Muscle of leg (tissue), 11 donors: ENCODE measurements around the gene FYN. TPM values are rescaled to one million over a fixed set of nuclear protein-coding genes. Genes with fewer than 3 reads are reported as not detected.
"Not testable (repeated sequence)": the region's sequence is repeated elsewhere in the genome, so short reads cannot be mapped to it uniquely, and the experiment has no call there.

ENCODE experiments used
- DNase-seq: peaks from one replicate; pipeline ENCODE4 v3.0.0; 2013
- H3K27ac ChIP-seq: one replicate; pipeline ENCODE4 v1.5.1; 2013; ENCODE audit warnings: mild to moderate bottlenecking, low read length, control low read depth
- H3K27me3 ChIP-seq: one replicate; pipeline ENCODE4 v1.6.1; 2013; ENCODE audit warnings: low read length; ENCODE audit not compliant: control insufficient read depth, insufficient read depth
- H3K36me3 ChIP-seq: one replicate; pipeline ENCODE4 v1.6.1; 2013; ENCODE audit warnings: low read length; ENCODE audit not compliant: control insufficient read depth, insufficient read depth
- H3K4me1 ChIP-seq: one replicate; pipeline ENCODE4 v1.6.1; 2013; ENCODE audit warnings: low read length; ENCODE audit not compliant: control insufficient read depth, insufficient read depth
- H3K4me3 ChIP-seq: one replicate; pipeline ENCODE4 v1.5.1; 2013; ENCODE audit warnings: low read length, control low read depth
- H3K9me3 ChIP-seq: replicated peaks from 2 replicates; pipeline ENCODE4 v1.6.1; 2013; ENCODE audit warnings: low read depth, low read length; ENCODE audit not compliant: control insufficient read depth
- WGBS: methylation state at CpG from one replicate; pipeline ENCODE4 v1.1.5; 2013; ENCODE audit warnings: missing lambda C conversion rate; ENCODE audit not compliant: insufficient coverage; 5-methylcytosine and 5-hydroxymethylcytosine counted together
- polyA plus RNA-seq, 8 donors: library from polyadenylated mRNA; unstranded; fragments of 120-200 nt; gene quantifications; one replicate each; pipeline versions ENCODE4 v1.2.1 to v1.2.3, GENCODE V29; 2013; ENCODE audit warnings: inconsistent platforms in 1 of 8, low replicate concordance in 1 of 8; ENCODE audit not compliant: insufficient read length in 8 of 8, insufficient read depth in 1 of 8
- total RNA-seq: library from RNA; stranded (reverse); fragments of 120-200 nt; gene quantifications from one replicate; pipeline ENCODE4 v1.2.4, GENCODE V29; 2013

The FYN gene
- total and polyA plus RNA-seq, 9 donors, result 97.1 to 181 (median 152) TPM

DNA sequence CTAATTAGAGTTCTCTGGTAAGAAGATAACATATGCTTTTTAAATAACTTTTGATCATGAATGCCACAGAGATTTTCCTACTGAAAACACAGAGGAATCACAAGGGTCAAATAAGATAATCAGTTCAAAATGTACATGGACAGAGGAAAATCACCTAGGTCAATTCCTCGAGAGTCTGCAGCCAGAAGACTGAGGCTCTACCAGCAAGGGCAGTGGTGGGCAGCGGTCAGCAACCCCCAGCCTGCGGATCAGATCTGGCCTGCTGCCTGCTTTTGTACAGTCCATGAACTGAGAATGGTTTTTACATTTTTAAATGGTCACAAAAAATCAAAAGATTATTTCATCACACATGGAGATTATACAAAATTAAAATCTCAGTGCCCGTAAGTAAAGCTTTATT, 79.0 kb downstream of the FYN start:
- H3K4me1 ChIP-seq, result peaks cover 20% of the 10 kb centered on the region
- H3K27me3 ChIP-seq, result no peaks in the 10 kb centered on the region
- H3K4me3 ChIP-seq, result no peak overlapping the region
- DNase-seq, result no peak
- no peaks in the 10 kb centered on the region for H3K9me3 ChIP-seq
- 67% methylated on average over 1 of the region's 4 CpGs for WGBS
- H3K27ac ChIP-seq, result no peak overlapping the region
- peaks cover 2% of the 10 kb centered on the region for H3K36me3 ChIP-seq

- Histone ChIP-seq H3K27me3 (no peaks in the 10 kb centered on the region), H3K36me3 (peaks cover 2% of the 10 kb centered on the region), H3K4me3 (no peak overlapping the region), H3K4me1 (peaks cover 26% of the 10 kb centered on the region), H3K9me3 (no peaks in the 10 kb centered on the region), H3K27ac (no peak overlapping the region)
- WGBS, result 67% methylated on average over 6 of the region's 8 CpGs
- DNase-seq, result no peak
Measured at GRCh38 chr6:111793711-111794111, 79.5 kb downstream of the FYN start.

- H3K9me3 ChIP-seq, result no peaks in the 10 kb centered on the region
Measured at GRCh38 chr6:111792914-111793700, 80.1 kb downstream of the FYN start.

GRCh38 chr6:111792241-111792640, 81.0 kb downstream of the FYN start:
- no peak overlapping the region for H3K4me3 ChIP-seq
- no peaks in the 10 kb centered on the region for H3K9me3 ChIP-seq
- DNase-seq, result no peak
- no peaks in the 10 kb centered on the region for H3K27me3 ChIP-seq
- peaks cover 2% of the 10 kb centered on the region for H3K36me3 ChIP-seq
- no peak overlapping the region for H3K27ac ChIP-seq
- peaks cover 34% of the 10 kb centered on the region for H3K4me1 ChIP-seq
- WGBS, result no CpG with 5 or more reads among the region's 2 CpGs

More at GRCh38 chr6:111792914-111793700, 80.1 kb downstream of the FYN start:
- 69% methylated on average over 3 of the region's 10 CpGs for WGBS
- no peak for DNase-seq
- no peak overlapping the region for H3K27ac ChIP-seq
- peaks cover 32% of the 10 kb centered on the region for H3K4me1 ChIP-seq
- H3K36me3 ChIP-seq, result peaks cover 2% of the 10 kb centered on the region
- no peaks in the 10 kb centered on the region for H3K27me3 ChIP-seq
- H3K4me3 ChIP-seq, result no peak overlapping the region

GRCh38 chr6:111791415-111791814, 81.8 kb downstream of the FYN start:
- 32% methylated on average over 2 of the region's 2 CpGs for WGBS
- Histone ChIP-seq H3K27ac (no peak overlapping the region), H3K4me1 (peaks cover 34% of the 10 kb centered on the region), H3K4me3 (no peak overlapping the region), H3K36me3 (peaks cover 2% of the 10 kb centered on the region), H3K27me3 (no peaks in the 10 kb centered on the region), H3K9me3 (no peaks in the 10 kb centered on the region)
- DNase-seq, result peak; percentile 59

- Histone ChIP-seq H3K4me3 (no peak overlapping the region), H3K9me3 (no peaks in the 10 kb centered on the region), H3K4me1 (peaks cover 38% of the 10 kb centered on the region), H3K27ac (peak overlapping the region; percentile 77), H3K36me3 (peaks cover 2% of the 10 kb centered on the region), H3K27me3 (no peaks in the 10 kb centered on the region)
- WGBS, result 63% methylated on average over 1 of the region's 4 CpGs
- peak; percentile 97 for DNase-seq
Measured at GRCh38 chr6:111789598-111789997, 83.7 kb downstream of the FYN start.

- DNase-seq, result no peak
- WGBS, result no CpG with 5 or more reads among the region's 1 CpG
- H3K4me1 ChIP-seq, result peaks cover 42% of the 10 kb centered on the region
- no peaks in the 10 kb centered on the region for H3K27me3 ChIP-seq
- no peaks in the 10 kb centered on the region for H3K9me3 ChIP-seq
- H3K36me3 ChIP-seq, result peaks cover 2% of the 10 kb centered on the region
- no peak overlapping the region for H3K4me3 ChIP-seq
- peak overlapping the region; percentile 77 for H3K27ac ChIP-seq
Measured at GRCh38 chr6:111788379-111789276, 84.6 kb downstream of the FYN start.

GRCh38 chr6:111786151-111786550, 87.1 kb downstream of the FYN start:
- not testable (repeated sequence) for H3K27ac ChIP-seq, H3K9me3 ChIP-seq, DNase-seq, H3K36me3 ChIP-seq, H3K4me3 ChIP-seq, H3K27me3 ChIP-seq
- no CpG with 5 or more reads among the region's 2 CpGs for WGBS
- peaks cover 55% of the 10 kb centered on the region for H3K4me1 ChIP-seq

DNA sequence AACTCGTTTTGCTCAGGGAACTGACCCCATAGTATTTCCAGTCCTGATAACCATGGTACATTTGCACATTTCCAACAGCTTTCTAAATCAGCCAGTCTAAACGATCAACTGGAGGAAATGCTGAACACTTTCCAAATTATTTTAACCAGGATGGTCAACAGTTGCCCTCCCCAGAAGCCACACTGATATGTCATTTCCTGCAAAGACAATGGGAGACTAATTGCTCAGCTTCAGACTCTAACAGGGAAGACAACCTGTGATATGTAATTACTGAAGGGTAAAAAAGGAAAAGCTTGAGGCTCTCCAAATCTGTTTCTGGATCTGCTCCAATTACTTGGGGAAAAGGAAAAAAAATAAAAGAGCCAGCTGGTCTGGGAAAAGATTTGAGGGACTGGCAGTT, 88.8 kb downstream of the FYN start:
- Histone ChIP-seq H3K9me3 (no peaks in the 10 kb centered on the region), H3K4me3 (no peak overlapping the region), H3K27ac (peak overlapping the region; percentile 56), H3K36me3 (peaks cover 5% of the 10 kb centered on the region), H3K4me1 (peaks cover 51% of the 10 kb centered on the region), H3K27me3 (no peaks in the 10 kb centered on the region)
- 38% methylated on average over 2 of the region's 2 CpGs for WGBS
- peak; percentile 62 for DNase-seq

GRCh38 chr6:111782887-111783466, 90.3 kb downstream of the FYN start:
- Histone ChIP-seq H3K9me3 (no peaks in the 10 kb centered on the region), H3K27ac (peak overlapping the region; percentile 38), H3K27me3 (no peaks in the 10 kb centered on the region), H3K4me3 (no peak overlapping the region), H3K4me1 (peaks cover 41% of the 10 kb centered on the region), H3K36me3 (peaks cover 8% of the 10 kb centered on the region)
- 74% methylated on average over 3 of the region's 3 CpGs for WGBS
- no peak for DNase-seq
